Fibroblast of lung (primary cell): Measurements from ENCODE around the gene LAMA4. TPM values are rescaled to one million over a fixed set of nuclear protein-coding genes. Genes with fewer than 3 reads are reported as not detected.

Experiments
- DNase-seq, 2 donors: peaks; one replicate each; pipeline versions ENCODE4 v3.0.0 to v3.0.0-alpha.2; 2010; ENCODE audit warnings: low read depth in 2 of 2
- H2AFZ ChIP-seq: 2 replicates; pipeline ENCODE4 v1.5.1; 2012; ENCODE audit warnings: low read length, control low read depth, inconsistent platforms
- H3K27ac ChIP-seq: 2 replicates; pipeline ENCODE4 v1.5.1; 2011; ENCODE audit warnings: low read length, control low read depth; ENCODE audit not compliant: insufficient read depth
- H3K27me3 ChIP-seq: 2 replicates; pipeline ENCODE4 v1.5.1; 2011; ENCODE audit warnings: mild to moderate bottlenecking, low read length; ENCODE audit not compliant: control insufficient read depth, insufficient read depth
- H3K36me3 ChIP-seq: 2 replicates; pipeline ENCODE4 v1.5.1; 2011; ENCODE audit warnings: low read length; ENCODE audit not compliant: control insufficient read depth, insufficient read depth
- H3K4me1 ChIP-seq: 2 replicates; pipeline ENCODE4 v1.5.1; 2011; ENCODE audit warnings: low read length; ENCODE audit not compliant: control insufficient read depth, insufficient read depth; ENCODE audit errors: extremely low read depth
- H3K4me2 ChIP-seq: 2 replicates; pipeline ENCODE4 v1.5.1; 2011; ENCODE audit warnings: low read length, control low read depth; ENCODE audit not compliant: insufficient read depth; ENCODE audit errors: extremely low read depth
- H3K4me3 ChIP-seq, 4 experiments: fragments of 200-600 bp in 1 of 4; sonication (generic) in 1 of 4; replicated peaks in 1 of 4; 2 replicates each; pipeline ENCODE4 v1.5.1; 2011 to 2016; ENCODE audit warnings: low read length in 4 of 4, low read depth in 3 of 4, mild to moderate bottlenecking in 3 of 4, control low read depth in 2 of 4, inconsistent platforms in 1 of 4, mixed read lengths in 1 of 4; ENCODE audit not compliant: insufficient read depth in 1 of 4; ENCODE audit errors: control extremely low read depth in 1 of 4
- H3K79me2 ChIP-seq: 2 replicates; pipeline ENCODE4 v1.5.1; 2012; ENCODE audit warnings: mild to moderate bottlenecking, low read length, inconsistent platforms; ENCODE audit not compliant: control insufficient read depth, insufficient read depth
- H3K9ac ChIP-seq: 2 replicates; pipeline ENCODE4 v1.5.1; 2011; ENCODE audit warnings: mild to moderate bottlenecking, low read length, control low read depth; ENCODE audit not compliant: insufficient read depth
- H3K9me3 ChIP-seq: 2 replicates; pipeline ENCODE4 v1.5.1; 2012; ENCODE audit warnings: low read depth, low read length; ENCODE audit not compliant: control insufficient read depth, insufficient read depth
- H4K20me1 ChIP-seq: 2 replicates; pipeline ENCODE4 v1.5.1; 2011; ENCODE audit warnings: low read length; ENCODE audit not compliant: control insufficient read depth, insufficient read depth; ENCODE audit errors: extremely low read depth
- EZH2 ChIP-seq: IDR thresholded peaks from 2 replicates; pipeline ENCODE4 v1.5.1; 2012; ENCODE audit warnings: low read length, control low read depth, mild to moderate bottlenecking; ENCODE audit errors: missing control alignments
- polyA plus RNA-seq, 2 donors: library from polyadenylated mRNA; depleted of rRNA in 1 of 2; stranded (reverse) in 1 of 2; unstranded in 1 of 2; fragments of >200 nt; gene quantifications; 2 replicates each; pipeline ENCODE4 v1.2.1, GENCODE V29; 2011 to 2012; ENCODE audit warnings: missing spikeins in 1 of 2
- total RNA-seq: library from RNA; depleted of rRNA; stranded (reverse); fragments of >200 nt; gene quantifications from 2 replicates; pipeline ENCODE4 v1.2.1, GENCODE V29; 2014
- TF ChIP-seq, protein P1 (sequence below), 2 donors: IDR thresholded peaks in 1 of 2; conservative IDR thresholded peaks in 1 of 2; 1 replicate in 1 of 2; 2 replicates in 1 of 2; pipeline ENCODE4 v1.5.1; 2011 to 2012; ENCODE audit warnings: low read length in 2 of 2, control low read depth in 1 of 2, inconsistent platforms in 1 of 2, low read depth in 1 of 2, mild to moderate bottlenecking in 1 of 2

Gene LAMA4
- total and polyA plus RNA-seq, 2 donors (not counting 1 experiment from before 2014, with no cell fraction given), result 636 to 662 TPM

DNA sequence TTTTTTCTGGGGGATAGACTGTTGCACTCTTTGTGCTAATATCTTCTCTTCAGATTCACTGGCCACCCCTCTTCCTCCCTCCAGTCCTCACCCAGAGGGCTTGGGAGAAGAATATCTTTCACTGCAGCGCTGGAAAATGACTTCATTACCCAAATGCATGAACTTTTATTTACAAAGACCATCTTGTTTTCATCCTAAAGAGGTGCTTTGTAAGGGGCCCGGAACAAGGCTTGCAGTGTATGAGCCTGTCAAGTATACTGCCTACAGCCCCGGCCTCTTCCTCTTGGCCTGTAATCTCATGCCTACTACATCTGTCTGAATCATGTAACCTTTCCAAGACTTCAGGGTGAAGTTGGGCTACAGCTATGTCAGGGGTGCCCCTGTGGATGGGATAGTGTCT, 554 bp upstream of the LAMA4 start:
- Histone ChIP-seq H3K79me2 (peaks cover 52% of the 10 kb centered on the region), H3K36me3 (peaks cover 1% of the 10 kb centered on the region), H4K20me1 (no peaks in the 10 kb centered on the region), H3K27ac (peak overlapping the region; percentile 91), H3K4me1 (peaks cover 9% of the 10 kb centered on the region), H3K9me3 (no peaks in the 10 kb centered on the region), H3K4me2 (peak overlapping the region; percentile 89), H3K4me3 (peak overlapping the region; percentile 80 to 99 (median 94)), H3K27me3 (no peaks in the 10 kb centered on the region), H3K9ac (no peak overlapping the region), H2AFZ (no peak overlapping the region)
- TF ChIP-seq, protein P1, sequence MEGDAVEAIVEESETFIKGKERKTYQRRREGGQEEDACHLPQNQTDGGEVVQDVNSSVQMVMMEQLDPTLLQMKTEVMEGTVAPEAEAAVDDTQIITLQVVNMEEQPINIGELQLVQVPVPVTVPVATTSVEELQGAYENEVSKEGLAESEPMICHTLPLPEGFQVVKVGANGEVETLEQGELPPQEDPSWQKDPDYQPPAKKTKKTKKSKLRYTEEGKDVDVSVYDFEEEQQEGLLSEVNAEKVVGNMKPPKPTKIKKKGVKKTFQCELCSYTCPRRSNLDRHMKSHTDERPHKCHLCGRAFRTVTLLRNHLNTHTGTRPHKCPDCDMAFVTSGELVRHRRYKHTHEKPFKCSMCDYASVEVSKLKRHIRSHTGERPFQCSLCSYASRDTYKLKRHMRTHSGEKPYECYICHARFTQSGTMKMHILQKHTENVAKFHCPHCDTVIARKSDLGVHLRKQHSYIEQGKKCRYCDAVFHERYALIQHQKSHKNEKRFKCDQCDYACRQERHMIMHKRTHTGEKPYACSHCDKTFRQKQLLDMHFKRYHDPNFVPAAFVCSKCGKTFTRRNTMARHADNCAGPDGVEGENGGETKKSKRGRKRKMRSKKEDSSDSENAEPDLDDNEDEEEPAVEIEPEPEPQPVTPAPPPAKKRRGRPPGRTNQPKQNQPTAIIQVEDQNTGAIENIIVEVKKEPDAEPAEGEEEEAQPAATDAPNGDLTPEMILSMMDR (conservative IDR thresholded peaks at IDR 0.05 in 1 of 2, IDR thresholded peaks at IDR 0.05 in 1 of 2; ENCODE audit: low read depth in 1 of 2, low read length in 2 of 2), result no peak
- TF ChIP-seq EZH2, result no peak
- no peak for DNase-seq

DNA sequence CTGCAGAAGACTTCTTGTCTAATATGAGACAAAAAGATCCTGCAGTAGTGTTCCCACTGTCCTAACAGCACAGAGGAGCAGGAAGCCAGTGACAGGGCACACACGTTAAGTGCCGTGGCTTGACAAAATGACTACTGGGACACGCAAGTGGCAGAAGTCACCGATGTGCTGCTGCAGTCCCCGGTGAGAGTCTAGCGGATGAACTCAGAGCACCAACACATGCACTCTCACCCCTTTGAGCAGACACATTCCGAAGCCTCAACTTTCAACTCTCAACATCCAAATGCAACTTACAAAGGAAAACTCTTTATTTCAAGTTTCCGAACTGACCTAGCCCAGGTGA, 898 bp downstream of the LAMA4 start:
- Histone ChIP-seq H2AFZ (no peak overlapping the region), H3K4me1 (peaks cover 9% of the 10 kb centered on the region), H3K4me3 (peak overlapping the region; percentile 80 to 99 (median 94)), H4K20me1 (no peaks in the 10 kb centered on the region), H3K79me2 (peaks cover 66% of the 10 kb centered on the region), H3K27ac (peak overlapping the region; percentile 91), H3K36me3 (peaks cover 1% of the 10 kb centered on the region), H3K9ac (peak overlapping the region; percentile 93), H3K27me3 (no peaks in the 10 kb centered on the region), H3K4me2 (peak overlapping the region; percentile 70), H3K9me3 (no peaks in the 10 kb centered on the region)
- TF ChIP-seq EZH2, result no peak
- TF ChIP-seq, protein P1 (conservative IDR thresholded peaks at IDR 0.05 in 1 of 2, IDR thresholded peaks at IDR 0.05 in 1 of 2; ENCODE audit: low read depth in 1 of 2, low read length in 2 of 2), result no peak
- DNase-seq, result no peak

DNA sequence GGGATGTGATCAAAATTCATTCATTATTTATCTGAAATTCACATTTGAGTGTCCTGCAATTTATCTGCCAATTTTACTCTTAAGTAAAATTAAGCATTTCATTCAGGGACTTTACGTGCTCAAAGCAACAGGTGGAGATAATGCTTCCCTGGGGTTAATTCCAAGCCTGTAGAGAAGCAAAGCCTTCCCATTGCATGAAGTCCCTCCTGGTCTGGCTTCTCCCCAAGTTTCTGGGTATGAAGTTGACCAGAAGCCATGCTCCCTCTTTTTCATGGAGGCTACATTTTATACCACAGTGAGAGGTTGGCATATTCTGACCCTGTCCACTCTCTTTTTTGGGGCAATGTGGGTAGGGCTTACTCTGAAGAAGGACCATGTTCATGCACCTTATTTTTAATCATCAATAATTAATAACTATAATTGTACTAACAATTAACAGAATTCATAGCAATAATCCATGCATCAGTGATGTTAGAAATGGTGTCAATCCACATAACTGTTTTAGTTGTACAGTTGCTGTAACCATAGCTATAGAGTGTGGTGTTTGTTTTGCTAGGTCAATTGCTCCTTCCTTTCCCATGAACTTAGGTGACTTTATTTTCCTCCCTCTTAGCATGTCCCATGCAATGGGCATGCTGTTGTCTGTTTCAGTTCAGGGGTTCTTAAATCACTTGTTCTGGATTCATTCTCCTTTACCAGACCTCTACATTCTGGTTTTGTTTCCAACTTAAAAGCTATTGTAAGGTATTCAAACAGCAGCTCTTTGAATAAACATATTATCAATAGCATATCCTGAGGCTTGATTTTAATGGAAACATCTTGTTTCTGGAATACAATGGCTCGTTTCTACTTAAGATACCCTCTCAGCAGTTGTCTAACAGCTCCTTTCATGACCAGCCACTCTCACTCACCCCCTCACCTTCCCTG, 1.5 kb downstream of the LAMA4 start:
- peak; percentile 63 to 79 for DNase-seq
- H3K79me2 ChIP-seq, result peaks cover 70% of the 10 kb centered on the region
- peak overlapping the region; percentile 93 for H3K9ac ChIP-seq
- TF ChIP-seq EZH2, result no peak
- TF ChIP-seq, protein P1 (conservative IDR thresholded peaks at IDR 0.05 in 1 of 2, IDR thresholded peaks at IDR 0.05 in 1 of 2; ENCODE audit: low read depth in 1 of 2, low read length in 2 of 2), result no peak
- no peaks in the 10 kb centered on the region for H4K20me1 ChIP-seq
- peak overlapping the region; percentile 71 for H3K4me2 ChIP-seq
- peaks cover 1% of the 10 kb centered on the region for H3K36me3 ChIP-seq
- no peaks in the 10 kb centered on the region for H3K9me3 ChIP-seq
- peak overlapping the region; percentile 80 to 99 (median 94) for H3K4me3 ChIP-seq
- H2AFZ ChIP-seq, result no peak overlapping the region
- peaks cover 9% of the 10 kb centered on the region for H3K4me1 ChIP-seq
- peak overlapping the region; percentile 91 for H3K27ac ChIP-seq
- H3K27me3 ChIP-seq, result no peaks in the 10 kb centered on the region
